A673 (cell line): ENCODE results near the gene BCAS1. TPM values are rescaled to one million over a fixed set of nuclear protein-coding genes. Genes with fewer than 3 reads are reported as not detected.

ENCODE experiments used
- BruUV-seq: library from RNA; stranded (reverse); fragments of 400-500 nt; replicated peaks from 2 replicates; lab custom pipeline; 2021; lab: Mats Ljungman, UMichigan
- CTCF ChIA-PET: fragments of 300-600 bp; sonication (Branson Sonifier 250); formaldehyde crosslinking; loops from one replicate; lab custom pipeline; 2022; ENCODE audit warnings: antibody characterized with exemption; lab: Charles Lee
- POLR2A ChIA-PET: fragments of 300-600 bp; sonication (Branson Sonifier 250); formaldehyde crosslinking; loops from one replicate; lab custom pipeline; 2022; ENCODE audit warnings: antibody characterized with exemption; ENCODE audit not compliant: low non-redundant PET; lab: Charles Lee
- DNase-seq: peaks from one replicate; pipeline ENCODE4 v3.0.0-alpha.2; 2015; ENCODE audit warnings: low spot score
- H3K27ac ChIP-seq: fragments of 200-600 bp; sonication (generic); 2 replicates; pipeline ENCODE4 v1.5.1; 2016; ENCODE audit warnings: mixed run types, low read depth, mild to moderate bottlenecking, mixed read lengths, antibody characterized with exemption, low read length; ENCODE audit not compliant: poor library complexity, severe bottlenecking
- H3K27me3 ChIP-seq: fragments of 200-600 bp; sonication (generic); replicated peaks from 2 replicates; pipeline ENCODE4 v1.6.1; 2017; ENCODE audit warnings: mixed run types, low read depth, mild to moderate bottlenecking, mixed read lengths, antibody characterized with exemption, low read length; ENCODE audit not compliant: insufficient read depth, poor library complexity
- H3K36me3 ChIP-seq: fragments of 200-600 bp; sonication (generic); 2 replicates; pipeline ENCODE4 v1.6.1; 2016; ENCODE audit warnings: mixed run types, mild to moderate bottlenecking, mixed read lengths, antibody characterized with exemption, low read length; ENCODE audit not compliant: insufficient read depth, poor library complexity, severe bottlenecking
- H3K4me1 ChIP-seq: fragments of 200-600 bp; sonication (generic); 2 replicates; pipeline ENCODE4 v1.6.1; 2017; ENCODE audit warnings: mixed run types, mild to moderate bottlenecking, mixed read lengths, antibody characterized with exemption, low read length; ENCODE audit not compliant: insufficient read depth, poor library complexity, severe bottlenecking
- H3K4me3 ChIP-seq: fragments of 200-600 bp; sonication (generic); 2 replicates; pipeline ENCODE4 v1.5.1; 2016; ENCODE audit warnings: low read depth, mixed run types, mild to moderate bottlenecking, mixed read lengths, low read length; ENCODE audit not compliant: poor library complexity, severe bottlenecking
- H3K9me3 ChIP-seq: fragments of 200-600 bp; sonication (generic); 2 replicates; pipeline ENCODE4 v1.6.1; 2016; ENCODE audit warnings: mixed run types, low read depth, mild to moderate bottlenecking, mixed read lengths, antibody characterized with exemption, low read length; ENCODE audit not compliant: poor library complexity, severe bottlenecking
- EZH2 ChIP-seq: fragments of 200-600 bp; sonication (generic); IDR thresholded peaks from 2 replicates; pipeline ENCODE4 v1.6.1; 2017; ENCODE audit warnings: borderline replicate concordance, low read depth, mild to moderate bottlenecking, mixed read lengths, antibody characterized with exemption, low read length; ENCODE audit not compliant: poor library complexity, severe bottlenecking
- intact Hi-C: fragments of 100-400 bp; cut with micrococcal nuclease; formaldehyde crosslinking; loops from one replicate; pipeline ENCODE4 v1.10.0; 2022; ENCODE audit not compliant: unreplicated experiment
- total RNA-seq: library from RNA; stranded (reverse); gene quantifications from 2 replicates; pipeline ENCODE4 v1.2.3, GENCODE V29; 2021
- TF ChIP-seq, protein P1 (sequence below): fragments of 300-800, 200-600 bp; sonication (generic); conservative IDR thresholded peaks from 2 replicates; pipeline ENCODE4 v1.5.1; 2017; ENCODE audit warnings: low read depth, mild to moderate bottlenecking, antibody characterized with exemption, low read length, moderate library complexity, mixed read lengths

BCAS1 gene
- total RNA-seq, 1 experiment from 2014 or later = 1.4 TPM

DNA sequence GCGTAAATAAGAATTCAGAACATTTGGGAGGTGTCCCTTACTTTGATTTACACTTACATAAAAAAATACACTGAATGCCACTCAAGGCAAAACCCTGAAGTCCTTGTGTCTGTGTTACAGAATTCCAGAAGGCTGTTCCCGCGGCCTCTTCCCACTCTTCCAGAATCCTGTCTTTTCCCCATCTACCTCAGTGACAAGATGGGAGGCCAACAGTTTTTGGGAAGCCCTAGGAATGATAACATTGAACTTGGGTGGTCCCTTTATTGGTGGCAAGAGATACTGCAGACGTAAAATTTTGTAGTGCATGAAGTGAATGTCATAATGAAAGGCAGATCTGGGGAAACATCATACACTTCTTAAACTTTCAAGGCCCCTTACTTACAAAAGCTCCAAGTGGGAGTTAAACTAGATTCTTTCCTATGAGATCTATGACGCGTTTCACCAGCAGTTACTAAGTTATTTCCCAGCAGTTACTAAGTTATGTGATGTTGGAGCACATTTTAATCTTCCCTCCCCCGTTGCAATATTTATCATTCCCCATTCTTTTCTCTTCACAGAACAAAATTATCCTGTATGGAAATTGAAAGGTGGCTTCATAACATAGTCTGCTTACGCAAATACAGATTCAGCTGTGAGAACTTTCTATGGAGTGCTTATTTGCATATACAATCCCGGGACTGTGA lies 79.5 kb downstream of the BCAS1 start:
- Histone ChIP-seq H3K9me3 (no peaks in the 10 kb centered on the region), H3K27me3 (no peaks in the 10 kb centered on the region), H3K4me1 (no peaks in the 10 kb centered on the region), H3K4me3 (no peak overlapping the region), H3K27ac (no peak overlapping the region), H3K36me3 (no peaks in the 10 kb centered on the region)
- ChIA-PET POLR2A (no interaction called here), CTCF (no interaction called here)
- no peak for DNase-seq
- TF ChIP-seq EZH2 = no peak
- TF ChIP-seq, protein P1, sequence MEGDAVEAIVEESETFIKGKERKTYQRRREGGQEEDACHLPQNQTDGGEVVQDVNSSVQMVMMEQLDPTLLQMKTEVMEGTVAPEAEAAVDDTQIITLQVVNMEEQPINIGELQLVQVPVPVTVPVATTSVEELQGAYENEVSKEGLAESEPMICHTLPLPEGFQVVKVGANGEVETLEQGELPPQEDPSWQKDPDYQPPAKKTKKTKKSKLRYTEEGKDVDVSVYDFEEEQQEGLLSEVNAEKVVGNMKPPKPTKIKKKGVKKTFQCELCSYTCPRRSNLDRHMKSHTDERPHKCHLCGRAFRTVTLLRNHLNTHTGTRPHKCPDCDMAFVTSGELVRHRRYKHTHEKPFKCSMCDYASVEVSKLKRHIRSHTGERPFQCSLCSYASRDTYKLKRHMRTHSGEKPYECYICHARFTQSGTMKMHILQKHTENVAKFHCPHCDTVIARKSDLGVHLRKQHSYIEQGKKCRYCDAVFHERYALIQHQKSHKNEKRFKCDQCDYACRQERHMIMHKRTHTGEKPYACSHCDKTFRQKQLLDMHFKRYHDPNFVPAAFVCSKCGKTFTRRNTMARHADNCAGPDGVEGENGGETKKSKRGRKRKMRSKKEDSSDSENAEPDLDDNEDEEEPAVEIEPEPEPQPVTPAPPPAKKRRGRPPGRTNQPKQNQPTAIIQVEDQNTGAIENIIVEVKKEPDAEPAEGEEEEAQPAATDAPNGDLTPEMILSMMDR = no peak
- intact Hi-C loops = no loop called here
- BruUV-seq = no TSS peak

DNA sequence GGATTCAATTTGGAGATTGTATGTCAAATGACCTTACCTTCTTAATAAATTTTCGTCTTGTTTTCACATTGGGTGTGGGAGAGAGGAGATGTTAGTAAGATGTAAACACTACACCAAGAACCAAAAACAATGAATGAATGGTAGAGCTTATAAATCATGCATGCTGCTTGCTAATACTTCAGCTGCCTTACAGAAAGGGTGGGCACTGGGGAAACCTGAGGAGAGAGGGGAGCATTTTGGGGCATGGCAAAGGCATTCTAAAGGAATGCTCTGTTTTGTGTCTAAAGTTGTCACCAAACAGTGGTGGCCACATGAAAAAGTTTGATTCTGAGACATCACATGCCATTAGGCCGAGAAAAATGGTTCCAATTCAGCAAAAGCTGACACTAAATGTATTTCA lies 80.4 kb downstream of the BCAS1 start:
- no peak for DNase-seq
- TF ChIP-seq, protein P1 = no peak
- TF ChIP-seq EZH2 = no peak
- no peaks in the 10 kb centered on the region for H3K4me1 ChIP-seq
- H3K36me3 ChIP-seq = no peaks in the 10 kb centered on the region
- POLR2A ChIA-PET = no interaction called here
- H3K9me3 ChIP-seq = no peaks in the 10 kb centered on the region
- no TSS peak for BruUV-seq
- no peak overlapping the region for H3K4me3 ChIP-seq
- intact Hi-C loops = no loop called here
- H3K27me3 ChIP-seq = no peaks in the 10 kb centered on the region
- CTCF ChIA-PET = no interaction called here
- no peak overlapping the region for H3K27ac ChIP-seq

DNA sequence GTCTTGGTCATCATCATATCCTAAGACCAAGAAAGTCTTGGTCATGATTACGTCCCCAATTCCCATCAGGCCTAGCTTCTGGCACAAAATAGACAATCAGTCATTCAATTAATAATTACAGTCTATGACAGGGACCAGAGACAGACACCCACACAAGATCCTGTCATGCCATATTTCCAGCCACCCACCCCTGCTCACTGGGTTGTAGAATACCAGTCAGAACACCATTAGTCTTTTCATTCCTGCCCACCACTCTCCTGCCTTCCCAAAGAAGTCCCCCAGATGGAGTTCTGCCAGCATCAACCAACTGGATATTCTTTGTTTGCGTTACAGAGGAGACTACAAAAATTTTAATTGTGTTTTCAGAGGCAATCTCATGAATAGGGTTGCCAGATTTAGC lies 81.0 kb downstream of the BCAS1 start:
- H3K27me3 ChIP-seq = no peaks in the 10 kb centered on the region
- BruUV-seq = no TSS peak
- DNase-seq = no peak
- no peak for TF ChIP-seq EZH2
- TF ChIP-seq, protein P1 = no peak
- intact Hi-C loops = no loop called here
- POLR2A ChIA-PET = no interaction called here
- CTCF ChIA-PET = no interaction called here
- H3K4me1 ChIP-seq = no peaks in the 10 kb centered on the region
- H3K4me3 ChIP-seq = no peak overlapping the region
- no peaks in the 10 kb centered on the region for H3K9me3 ChIP-seq
- no peak overlapping the region for H3K27ac ChIP-seq
- no peaks in the 10 kb centered on the region for H3K36me3 ChIP-seq
